IPS DF 4.7 (cell line): Measurements from ENCODE around the gene KAT2B.
"Not testable (repeated sequence)": the region's sequence is repeated elsewhere in the genome, so short reads cannot be mapped to it uniquely, and the experiment has no call there.

Source experiments
- DNase-seq: peaks from one replicate; pipeline ENCODE4 v3.0.0-alpha.2; 2013; ENCODE audit warnings: low spot score; ENCODE audit errors: extremely low read depth

KAT2B gene

GRCh38 chr3:20039765-20040547, at the start of gene KAT2B:
TSS of gene KAT2B (plus strand) at chr3:20040446. CDS start at chr3:20040478, 32 bp downstream.
- no peak for DNase-seq

DNA sequence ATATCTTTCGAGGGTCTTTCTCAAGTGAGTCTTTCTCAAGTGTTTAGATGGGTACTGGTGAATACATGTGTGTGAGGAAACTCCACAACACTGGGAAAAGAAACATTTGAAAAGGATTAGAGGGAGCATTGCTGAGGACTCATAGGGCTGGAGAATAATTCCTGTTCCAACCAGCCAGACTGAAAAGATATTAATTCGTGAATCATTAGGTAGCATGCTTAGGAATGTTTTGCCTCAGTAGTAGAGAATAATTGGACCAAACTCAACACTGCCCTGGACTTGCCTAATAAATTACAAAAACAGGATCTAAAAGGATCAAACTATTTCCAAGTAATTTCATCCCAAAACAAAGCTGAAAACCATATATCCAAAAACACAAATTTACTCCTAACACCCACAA, 45.5 kb upstream of the KAT2B start:
- no peak for DNase-seq

DNA sequence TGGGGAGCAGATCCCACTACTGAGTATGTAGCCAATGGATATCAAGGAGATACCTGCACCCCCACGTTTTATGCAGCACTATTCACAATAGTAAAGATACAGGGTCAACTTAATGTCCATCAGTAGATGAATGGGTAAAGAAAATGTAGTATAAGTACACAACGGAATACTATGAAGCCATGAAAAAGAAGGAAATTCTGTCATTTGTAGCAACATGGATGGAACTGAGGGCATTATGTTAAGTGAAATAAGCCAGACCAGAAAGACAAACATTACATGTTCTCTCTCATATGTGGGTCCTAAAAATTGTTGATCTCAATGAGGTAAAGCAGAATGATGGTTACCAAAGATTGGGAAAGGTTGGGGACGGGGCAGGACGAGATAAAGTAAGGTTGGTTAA, 42.7 kb upstream of the KAT2B start:
- no peak for DNase-seq

DNA sequence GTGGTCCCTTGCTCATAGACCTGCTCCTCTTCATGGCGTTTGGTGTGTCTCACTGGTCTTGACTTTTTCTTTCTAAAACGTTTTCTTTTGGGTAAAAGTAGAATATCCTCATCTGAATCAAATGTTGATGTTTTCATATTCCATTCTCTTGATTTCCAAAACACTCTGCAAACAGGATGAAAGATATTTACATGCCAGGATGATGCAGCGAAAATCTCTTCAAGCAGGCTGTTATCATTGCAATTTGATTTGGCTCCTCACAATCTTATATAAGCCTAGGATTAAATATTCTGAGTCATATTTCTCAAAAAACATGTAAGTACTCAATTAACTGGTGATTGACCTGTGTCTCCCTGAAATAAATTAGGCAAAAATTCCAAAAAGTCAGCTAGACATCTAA, 38.3 kb upstream of the KAT2B start:
- DNase-seq, result no peak

GRCh38 chr3:20007960-20008359, 32.3 kb upstream of the KAT2B start:
- no peak for DNase-seq

- DNase-seq, result no peak
Observed at GRCh38 chr3:20008646-20009045, 31.6 kb upstream of the KAT2B start.

GRCh38 chr3:20012164-20012563, 28.1 kb upstream of the KAT2B start, which contains the start of gene PP2D1:
TSS of gene PP2D1 (minus strand) at chr3:20012264. CDS start at chr3:20012072, 192 bp downstream.
- DNase-seq, result no peak

- no peak for DNase-seq
Observed at GRCh38 chr3:20013396-20013795, 26.9 kb upstream of the KAT2B start.

DNA sequence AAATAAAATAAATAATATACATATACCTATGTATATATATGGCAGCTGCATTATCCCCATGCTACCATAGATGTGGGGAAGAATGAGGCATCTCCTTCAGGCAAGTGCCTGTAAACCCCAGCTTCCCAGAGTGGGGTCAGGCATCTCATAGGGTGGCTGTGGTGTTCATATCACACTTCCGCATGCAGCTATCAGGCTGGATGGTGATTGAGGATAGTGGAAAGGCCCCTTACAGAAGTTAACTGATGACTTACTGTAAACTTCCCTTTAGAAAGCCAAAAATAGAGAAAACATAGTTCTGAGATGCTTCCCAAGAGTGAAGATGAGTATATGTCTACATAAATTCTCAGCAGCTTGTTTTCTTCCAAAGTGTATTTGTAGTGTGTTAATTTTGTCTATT, 24.7 kb upstream of the KAT2B start:
- DNase-seq, result no peak

DNA sequence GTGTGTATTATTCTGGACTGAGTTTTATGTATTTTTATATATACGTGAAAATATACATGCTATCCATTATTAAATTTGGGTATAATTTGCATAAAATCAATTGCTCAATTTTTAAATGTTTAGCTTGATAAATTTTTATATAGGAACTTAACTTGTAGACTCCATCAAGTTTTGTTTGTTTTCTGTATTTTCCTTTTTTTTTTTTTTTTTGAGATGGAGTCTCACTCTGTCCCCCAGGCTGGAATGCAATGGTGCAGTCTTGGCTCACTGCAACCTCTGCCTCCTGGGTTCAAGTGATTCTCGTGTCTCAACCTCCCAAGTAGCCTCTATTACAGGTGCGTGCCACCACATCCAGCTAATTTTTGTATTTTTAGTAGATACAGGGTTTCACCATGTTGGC, 24.2 kb upstream of the KAT2B start:
- not testable (repeated sequence) for DNase-seq

- DNase-seq, result no peak
Observed at GRCh38 chr3:20022954-20023622, 17.2 kb upstream of the KAT2B start.

GRCh38 chr3:20023623-20024405, 16.4 kb upstream of the KAT2B start:
- no peak for DNase-seq

- no peak for DNase-seq
Observed at GRCh38 chr3:20027136-20027535, 13.1 kb upstream of the KAT2B start.

GRCh38 chr3:20028905-20029331, 11.3 kb upstream of the KAT2B start:
- no peak for DNase-seq

GRCh38 chr3:20031939-20032338, 8.3 kb upstream of the KAT2B start:
- not testable (repeated sequence) for DNase-seq

DNA sequence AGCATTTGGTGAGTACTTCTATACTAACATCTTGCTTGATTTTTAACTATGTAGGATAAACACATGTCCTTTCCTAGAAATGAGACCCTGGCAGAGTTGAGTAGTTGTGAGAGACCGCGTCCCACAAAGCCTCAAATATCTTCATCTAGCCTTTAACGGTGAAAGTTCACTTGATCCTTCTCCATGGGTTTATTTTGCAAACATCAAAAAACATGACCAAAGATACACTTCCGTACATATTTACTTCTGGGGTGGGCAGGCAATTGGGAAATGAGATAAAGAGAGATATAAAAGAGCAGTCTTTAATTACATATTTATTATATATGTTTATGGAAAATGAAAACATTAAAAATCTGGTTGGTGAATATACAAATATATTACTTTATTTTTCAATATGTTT, 5.2 kb upstream of the KAT2B start:
- DNase-seq, result no peak

GRCh38 chr3:20037255-20037996, 2.8 kb upstream of the KAT2B start:
- no peak for DNase-seq

DNA sequence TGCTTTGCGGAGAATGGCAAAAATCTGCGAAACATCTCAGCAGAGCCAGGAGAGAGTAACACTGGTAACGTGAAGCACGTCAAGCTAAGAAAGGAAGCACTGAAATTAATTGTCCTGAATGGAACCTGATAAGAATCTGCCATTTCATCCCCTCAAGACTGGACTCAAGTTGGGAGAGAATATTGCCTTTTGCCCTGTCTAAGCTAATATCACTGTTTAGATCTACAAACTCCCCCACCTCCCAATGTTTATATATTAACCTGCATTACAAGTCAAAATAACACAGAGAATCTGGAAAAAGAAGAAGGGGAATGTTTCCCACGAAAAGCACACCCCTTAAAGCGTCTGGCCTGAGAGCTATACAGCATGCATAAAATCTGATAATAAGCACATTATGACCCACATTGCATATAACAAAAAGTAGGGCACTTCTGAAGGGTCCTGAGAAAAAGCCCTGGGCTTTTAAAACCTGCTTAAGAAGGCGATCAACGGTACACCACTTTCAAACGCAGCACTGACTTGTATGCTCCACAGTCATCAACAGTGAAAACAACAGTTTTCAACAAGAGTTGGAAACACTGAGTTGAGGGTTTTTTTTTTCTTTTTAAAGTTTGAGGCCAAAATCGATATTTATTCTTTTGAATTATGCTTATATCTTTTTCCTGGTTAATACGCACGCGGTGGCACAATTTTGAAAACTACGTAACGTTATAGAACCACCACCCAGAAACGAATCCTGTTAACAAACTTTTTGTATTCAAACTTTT, 1.4 kb upstream of the KAT2B start:
- DNase-seq, result no peak

DNA sequence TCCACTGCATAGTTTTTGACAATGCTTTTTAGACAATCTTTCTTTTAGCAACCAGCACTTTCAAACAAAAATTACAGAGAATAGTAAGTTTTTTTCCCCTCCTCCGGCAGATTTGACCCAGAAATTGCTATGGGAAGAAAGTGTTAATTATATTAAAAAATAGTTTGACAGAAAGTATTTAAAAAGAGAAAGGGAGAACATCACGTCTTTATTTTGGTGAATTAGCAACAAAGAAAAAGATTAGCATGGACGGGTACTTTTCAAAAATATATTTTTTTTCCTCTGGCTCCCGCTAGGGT, 831 bp upstream of the KAT2B start:
- DNase-seq, result no peak

DNA sequence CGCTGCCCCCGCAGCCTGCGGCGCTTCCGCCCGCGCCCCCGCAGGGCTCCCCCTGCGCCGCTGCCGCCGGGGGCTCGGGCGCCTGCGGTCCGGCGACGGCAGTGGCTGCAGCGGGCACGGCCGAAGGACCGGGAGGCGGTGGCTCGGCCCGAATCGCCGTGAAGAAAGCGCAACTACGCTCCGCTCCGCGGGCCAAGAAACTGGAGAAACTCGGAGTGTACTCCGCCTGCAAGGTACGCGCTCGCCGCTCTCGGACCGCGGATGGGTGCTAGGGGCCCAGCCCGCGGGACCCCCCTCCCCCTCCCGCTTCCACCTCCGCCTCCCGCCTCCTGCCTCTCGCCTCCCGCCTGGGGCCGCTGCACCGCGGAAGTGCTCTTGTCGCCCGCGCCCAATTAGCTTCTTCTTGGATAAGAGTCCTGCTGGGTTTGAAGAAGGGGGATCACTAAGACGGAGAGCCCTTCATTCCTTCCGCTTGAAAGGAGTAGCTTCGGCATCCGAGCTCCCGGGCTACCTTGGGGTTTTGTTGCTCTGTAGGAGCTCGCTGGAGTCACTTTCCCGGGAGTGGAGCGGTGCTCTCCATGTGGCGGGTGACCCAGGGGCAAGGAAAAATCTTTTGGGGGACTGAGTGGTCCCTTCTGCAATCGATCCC, 426 bp downstream of the KAT2B start:
- no peak for DNase-seq
